Keratinocyte (primary cell): ENCODE measurements around the gene ZBTB40. TPM values are rescaled to one million over a fixed set of nuclear protein-coding genes. Genes with fewer than 3 reads are reported as not detected.

Source experiments
- DNase-seq: peaks from one replicate; pipeline ENCODE4 v3.0.0-alpha.2; 2011; ENCODE audit warnings: low read depth, missing footprints, low spot score
- FAIRE-seq: peaks from 2 replicates; lab custom pipeline; 2011; peaks lifted over from hg19 to GRCh38; lab: Jason Lieb, UNC
- H2AFZ ChIP-seq: 2 replicates; pipeline ENCODE4 v1.6.0; 2012; ENCODE audit warnings: low read length, control low read depth, inconsistent platforms; ENCODE audit not compliant: control insufficient read depth
- H3K27ac ChIP-seq: 2 replicates; pipeline ENCODE4 v1.5.1; 2011; ENCODE audit warnings: low read length; ENCODE audit not compliant: control insufficient read depth, insufficient read depth
- H3K27me3 ChIP-seq: 3 replicates; pipeline ENCODE4 v1.6.0; 2011; ENCODE audit warnings: low read length; ENCODE audit not compliant: control insufficient read depth, insufficient read depth; ENCODE audit errors: extremely low read depth
- H3K36me3 ChIP-seq, 2 experiments: 2 replicates in 1 of 2; 3 replicates in 1 of 2; pipeline ENCODE4 v1.5.1; 2011; ENCODE audit warnings: low read length in 2 of 2, mild to moderate bottlenecking in 1 of 2; ENCODE audit not compliant: control insufficient read depth in 2 of 2, insufficient read depth in 2 of 2; ENCODE audit errors: extremely low read depth in 1 of 2
- H3K4me1 ChIP-seq: 3 replicates; pipeline ENCODE4 v1.5.1; 2011; ENCODE audit warnings: low read length; ENCODE audit not compliant: control insufficient read depth, insufficient read depth; ENCODE audit errors: extremely low read depth
- H3K4me2 ChIP-seq: 3 replicates; pipeline ENCODE4 v1.6.0; 2011; ENCODE audit warnings: low read depth, low read length; ENCODE audit not compliant: control insufficient read depth, insufficient read depth; ENCODE audit errors: extremely low read depth
- H3K4me3 ChIP-seq, 3 experiments: fragments of 200-600 bp in 1 of 3; sonication (generic) in 1 of 3; 2 replicates in 2 of 3; 3 replicates in 1 of 3; pipeline ENCODE4 v1.5.1; 2011 to 2016; ENCODE audit warnings: low read length in 3 of 3, mild to moderate bottlenecking in 3 of 3, control low read depth in 2 of 3, inconsistent platforms in 1 of 3, low read depth in 1 of 3, mixed read lengths in 1 of 3, mixed run types in 1 of 3, moderate library complexity in 1 of 3; ENCODE audit not compliant: control insufficient read depth in 2 of 3, insufficient read depth in 2 of 3; ENCODE audit errors: extremely low read depth in 1 of 3
- H3K79me2 ChIP-seq: 2 replicates; pipeline ENCODE4 v1.6.0; 2012; ENCODE audit warnings: low read length; ENCODE audit not compliant: control insufficient read depth, insufficient read depth
- H3K9ac ChIP-seq: 3 replicates; pipeline ENCODE4 v1.6.0; 2011; ENCODE audit warnings: low read length; ENCODE audit not compliant: control insufficient read depth, insufficient read depth; ENCODE audit errors: extremely low read depth
- H3K9me1 ChIP-seq: 3 replicates; pipeline ENCODE4 v1.6.0; 2011; ENCODE audit warnings: low read length; ENCODE audit not compliant: control insufficient read depth, insufficient read depth; ENCODE audit errors: extremely low read depth
- H3K9me3 ChIP-seq: 2 replicates; pipeline ENCODE4 v1.5.1; 2012; ENCODE audit warnings: low read depth, low read length; ENCODE audit not compliant: control insufficient read depth
- H4K20me1 ChIP-seq: 3 replicates; pipeline ENCODE4 v1.6.0; 2011; ENCODE audit warnings: low read length; ENCODE audit not compliant: control insufficient read depth, insufficient read depth; ENCODE audit errors: extremely low read depth
- EZH2 ChIP-seq: IDR thresholded peaks from one replicate; pipeline ENCODE4 v1.6.1; 2012; ENCODE audit warnings: inconsistent platforms, mild to moderate bottlenecking, low read length, moderate library complexity
- dilution Hi-C: fragments of 300-500 bp; cut with MboI; formaldehyde crosslinking; loops from one replicate; pipeline ENCODE4 v1.7.0; 2020; ENCODE audit warnings: low sequenced_read_pairs; ENCODE audit not compliant: extremely low pct_ligation_motif_present
- polyA plus RNA-seq, 5 experiments: library from polyadenylated mRNA; depleted of rRNA in 3 of 5; stranded (reverse) in 3 of 5; stranded (forward) in 1 of 5; unstranded in 1 of 5; fragments of >200 nt; gene quantifications; 1 replicate in 1 of 5; 2 replicates in 3 of 5; 3 replicates in 1 of 5; pipeline versions ENCODE4 v1.2.1 to v1.2.3, GENCODE V29; 2011 to 2012; ENCODE audit warnings: missing spikeins in 2 of 5, low read depth in 1 of 5, low replicate concordance in 1 of 5
- TF ChIP-seq, protein P1 (sequence below), 3 experiments: IDR thresholded peaks in 1 of 3; conservative IDR thresholded peaks in 1 of 3; optimal IDR thresholded peaks in 1 of 3; 2 replicates in 2 of 3; 3 replicates in 1 of 3; pipeline versions ENCODE3 to v1.5.1; 2011; ENCODE audit warnings: low read length in 3 of 3, mild to moderate bottlenecking in 3 of 3, moderate library complexity in 2 of 3, control low read depth in 1 of 3, inconsistent platforms in 1 of 3; ENCODE audit not compliant: insufficient read depth in 2 of 3; ENCODE audit errors: extremely low read depth in 1 of 3

ZBTB40 gene
- polyA plus RNA-seq, 1 donor (not counting 4 experiments of a cell fraction or from before 2014, with no cell fraction given), result 5.0 TPM

DNA sequence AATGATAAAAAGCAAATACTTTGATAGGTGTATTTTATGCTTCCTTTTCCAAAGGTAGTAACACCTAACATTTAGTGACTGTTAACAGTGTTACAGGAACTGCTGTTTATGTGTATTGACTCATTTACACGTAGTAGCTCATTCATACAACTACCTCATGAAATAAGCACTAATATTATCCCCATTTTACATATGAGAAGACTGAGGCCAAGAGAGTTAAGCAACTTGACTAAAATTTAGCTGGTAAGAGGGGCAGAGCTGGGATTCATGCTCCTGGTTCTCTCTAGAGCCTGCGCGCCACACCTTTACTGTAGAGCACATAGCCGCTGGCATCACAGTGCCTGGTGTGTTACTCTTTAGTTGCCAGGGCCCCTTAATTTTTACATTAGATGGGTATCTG, 11.3 kb downstream of the ZBTB40 start:
- no peak for DNase-seq
- no peaks in the 10 kb centered on the region for H3K9me1 ChIP-seq
- no peak overlapping the region for H3K4me3 ChIP-seq
- dilution Hi-C loops, result no loop called here
- no peaks in the 10 kb centered on the region for H3K36me3 ChIP-seq
- H2AFZ ChIP-seq, result no peak overlapping the region
- H3K4me1 ChIP-seq, result no peaks in the 10 kb centered on the region
- no peak overlapping the region for H3K4me2 ChIP-seq
- peaks cover 45% of the 10 kb centered on the region for H3K79me2 ChIP-seq
- no peak overlapping the region for H3K27ac ChIP-seq
- H3K9ac ChIP-seq, result no peak overlapping the region
- TF ChIP-seq, protein P1, sequence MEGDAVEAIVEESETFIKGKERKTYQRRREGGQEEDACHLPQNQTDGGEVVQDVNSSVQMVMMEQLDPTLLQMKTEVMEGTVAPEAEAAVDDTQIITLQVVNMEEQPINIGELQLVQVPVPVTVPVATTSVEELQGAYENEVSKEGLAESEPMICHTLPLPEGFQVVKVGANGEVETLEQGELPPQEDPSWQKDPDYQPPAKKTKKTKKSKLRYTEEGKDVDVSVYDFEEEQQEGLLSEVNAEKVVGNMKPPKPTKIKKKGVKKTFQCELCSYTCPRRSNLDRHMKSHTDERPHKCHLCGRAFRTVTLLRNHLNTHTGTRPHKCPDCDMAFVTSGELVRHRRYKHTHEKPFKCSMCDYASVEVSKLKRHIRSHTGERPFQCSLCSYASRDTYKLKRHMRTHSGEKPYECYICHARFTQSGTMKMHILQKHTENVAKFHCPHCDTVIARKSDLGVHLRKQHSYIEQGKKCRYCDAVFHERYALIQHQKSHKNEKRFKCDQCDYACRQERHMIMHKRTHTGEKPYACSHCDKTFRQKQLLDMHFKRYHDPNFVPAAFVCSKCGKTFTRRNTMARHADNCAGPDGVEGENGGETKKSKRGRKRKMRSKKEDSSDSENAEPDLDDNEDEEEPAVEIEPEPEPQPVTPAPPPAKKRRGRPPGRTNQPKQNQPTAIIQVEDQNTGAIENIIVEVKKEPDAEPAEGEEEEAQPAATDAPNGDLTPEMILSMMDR (optimal IDR thresholded peaks at IDR 0.05 in 1 of 3, IDR thresholded peaks at IDR 0.05 in 1 of 3, conservative IDR thresholded peaks at IDR 0.05 in 1 of 3; ENCODE audit: extremely low read depth in 1 of 3, insufficient read depth in 2 of 3, low read length in 3 of 3), result no peak
- no peak for TF ChIP-seq EZH2
- FAIRE-seq, result no peak
- H3K9me3 ChIP-seq, result no peaks in the 10 kb centered on the region
- H4K20me1 ChIP-seq, result no peaks in the 10 kb centered on the region
- H3K27me3 ChIP-seq, result no peaks in the 10 kb centered on the region

DNA sequence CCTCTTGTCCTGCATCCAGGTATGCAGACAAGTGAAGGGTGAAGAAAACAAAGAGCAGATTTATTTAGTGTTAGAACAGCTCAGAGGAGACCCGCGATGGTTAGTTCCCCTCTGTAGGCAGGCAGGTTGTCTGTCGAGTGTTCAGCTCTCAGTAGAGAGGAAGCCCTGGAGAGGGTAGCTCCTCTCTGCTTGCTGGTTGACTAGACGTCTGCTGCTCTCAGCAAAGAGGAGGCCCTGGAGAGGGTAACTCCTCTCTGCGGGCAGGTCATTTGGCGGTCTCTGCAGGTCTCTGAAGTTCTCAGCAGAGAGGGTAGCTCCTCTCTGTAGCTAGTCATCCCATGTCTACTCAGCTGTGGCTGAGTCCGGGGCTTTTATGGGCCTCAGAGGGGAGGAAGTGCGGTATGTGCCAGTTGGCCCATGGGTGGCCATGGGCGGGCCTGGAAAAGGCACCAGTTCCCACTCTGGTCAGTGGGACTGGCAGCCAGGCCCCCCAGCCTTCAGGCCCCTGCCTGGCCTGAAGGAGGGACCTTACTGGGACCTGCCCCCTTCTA, 13.4 kb downstream of the ZBTB40 start:
- no peak overlapping the region for H3K4me2 ChIP-seq
- H3K27me3 ChIP-seq, result no peaks in the 10 kb centered on the region
- H4K20me1 ChIP-seq, result no peaks in the 10 kb centered on the region
- dilution Hi-C loops, result no loop called here
- H3K27ac ChIP-seq, result no peak overlapping the region
- TF ChIP-seq, protein P1 (optimal IDR thresholded peaks at IDR 0.05 in 1 of 3, IDR thresholded peaks at IDR 0.05 in 1 of 3, conservative IDR thresholded peaks at IDR 0.05 in 1 of 3; ENCODE audit: extremely low read depth in 1 of 3, insufficient read depth in 2 of 3, low read length in 3 of 3), result no peak
- no peak for TF ChIP-seq EZH2
- no peaks in the 10 kb centered on the region for H3K4me1 ChIP-seq
- H3K36me3 ChIP-seq, result no peaks in the 10 kb centered on the region
- H3K9ac ChIP-seq, result no peak overlapping the region
- peaks cover 40% of the 10 kb centered on the region for H3K79me2 ChIP-seq
- FAIRE-seq, result no peak
- no peak for DNase-seq
- H2AFZ ChIP-seq, result no peak overlapping the region
- no peak overlapping the region for H3K4me3 ChIP-seq
- no peaks in the 10 kb centered on the region for H3K9me3 ChIP-seq
- no peaks in the 10 kb centered on the region for H3K9me1 ChIP-seq
